Astrocyte (in vitro differentiated cells and primary cell): ENCODE measurements around the gene OR51B4. TPM values are rescaled to one million over a fixed set of nuclear protein-coding genes. Genes with fewer than 3 reads are reported as not detected.

Experiments
- DNase-seq: peaks from one replicate; pipeline ENCODE4 v3.0.0-alpha.2; 2010; ENCODE audit warnings: low read depth
- FAIRE-seq: peaks from 2 replicates; lab custom pipeline; 2011; peaks lifted over from hg19 to GRCh38; lab: Jason Lieb, UNC
- H2AFZ ChIP-seq: 2 replicates; pipeline ENCODE4 v1.6.0; 2012; ENCODE audit warnings: low read depth, low read length, inconsistent platforms
- H3K27ac ChIP-seq: 2 replicates; pipeline ENCODE4 v1.5.1; 2011; ENCODE audit warnings: low read depth, low read length, inconsistent platforms
- H3K27me3 ChIP-seq: 2 replicates; pipeline ENCODE4 v1.6.0; 2011; ENCODE audit warnings: low read length, inconsistent platforms; ENCODE audit not compliant: insufficient read depth
- H3K36me3 ChIP-seq: 2 replicates; pipeline ENCODE4 v1.5.1; 2011; ENCODE audit warnings: low read length, inconsistent platforms; ENCODE audit not compliant: insufficient read depth
- H3K4me1 ChIP-seq: 2 replicates; pipeline ENCODE4 v1.5.1; 2011; ENCODE audit warnings: low read length, inconsistent platforms; ENCODE audit not compliant: insufficient read depth
- H3K4me2 ChIP-seq: 2 replicates; pipeline ENCODE4 v1.6.0; 2012; ENCODE audit warnings: low read length, inconsistent platforms
- H3K4me3 ChIP-seq: 2 replicates; pipeline ENCODE4 v1.5.1; 2011; ENCODE audit warnings: low read depth, mild to moderate bottlenecking, low read length, inconsistent platforms; ENCODE audit not compliant: insufficient read depth
- H3K79me2 ChIP-seq: 2 replicates; pipeline ENCODE4 v1.6.0; 2012; ENCODE audit warnings: mild to moderate bottlenecking, low read length, inconsistent platforms; ENCODE audit not compliant: insufficient read depth
- H3K9ac ChIP-seq: 2 replicates; pipeline ENCODE4 v1.6.0; 2012; ENCODE audit warnings: mild to moderate bottlenecking, low read length, inconsistent platforms
- H3K9me3 ChIP-seq: 2 replicates; pipeline ENCODE4 v1.5.1; 2012; ENCODE audit warnings: low read depth, mild to moderate bottlenecking, low read length, inconsistent platforms; ENCODE audit not compliant: insufficient read depth
- H4K20me1 ChIP-seq: 2 replicates; pipeline ENCODE4 v1.6.0; 2012; ENCODE audit warnings: low read length, inconsistent platforms; ENCODE audit not compliant: insufficient read depth
- H3K27ac Mint-ChIP-seq: one replicate; pipeline ENCODE4 v1.8.0; 2021; ENCODE audit warnings: mild to moderate bottlenecking, mixed read lengths; ENCODE audit not compliant: unreplicated experiment
- H3K27me3 Mint-ChIP-seq: one replicate; pipeline ENCODE4 v1.8.0; 2021; ENCODE audit warnings: low read depth, mixed read lengths; ENCODE audit not compliant: unreplicated experiment
- H3K36me3 Mint-ChIP-seq: one replicate; pipeline ENCODE4 v1.8.0; 2021; ENCODE audit warnings: low read depth, mixed read lengths; ENCODE audit not compliant: unreplicated experiment
- H3K4me1 Mint-ChIP-seq: one replicate; pipeline ENCODE4 v1.8.0; 2021; ENCODE audit warnings: low read depth, mixed read lengths; ENCODE audit not compliant: unreplicated experiment
- H3K4me3 Mint-ChIP-seq: one replicate; pipeline ENCODE4 v1.8.0; 2021; ENCODE audit warnings: mild to moderate bottlenecking, moderate library complexity, mixed read lengths; ENCODE audit not compliant: unreplicated experiment
- H3K9me3 Mint-ChIP-seq: one replicate; pipeline ENCODE4 v1.8.0; 2021; ENCODE audit warnings: mild to moderate bottlenecking, mixed read lengths; ENCODE audit not compliant: unreplicated experiment
- EZH2 ChIP-seq: IDR thresholded peaks from 2 replicates; pipeline ENCODE4 v1.6.1; 2012; ENCODE audit warnings: mild to moderate bottlenecking, low read length, inconsistent platforms; ENCODE audit not compliant: insufficient read depth
- total RNA-seq: library from RNA; stranded (reverse); gene quantifications from 2 replicates; pipeline ENCODE4 v1.2.1, GENCODE V29; 2021
- TF ChIP-seq, protein P1 (sequence below): IDR thresholded peaks from 2 replicates; pipeline ENCODE4 v1.5.1; 2011; ENCODE audit warnings: low read depth, mild to moderate bottlenecking, inconsistent platforms, low read length, moderate library complexity; ENCODE audit not compliant: insufficient read depth

The OR51B4 gene
- total RNA-seq, 1 donor from 2014 or later = not detected

DNA sequence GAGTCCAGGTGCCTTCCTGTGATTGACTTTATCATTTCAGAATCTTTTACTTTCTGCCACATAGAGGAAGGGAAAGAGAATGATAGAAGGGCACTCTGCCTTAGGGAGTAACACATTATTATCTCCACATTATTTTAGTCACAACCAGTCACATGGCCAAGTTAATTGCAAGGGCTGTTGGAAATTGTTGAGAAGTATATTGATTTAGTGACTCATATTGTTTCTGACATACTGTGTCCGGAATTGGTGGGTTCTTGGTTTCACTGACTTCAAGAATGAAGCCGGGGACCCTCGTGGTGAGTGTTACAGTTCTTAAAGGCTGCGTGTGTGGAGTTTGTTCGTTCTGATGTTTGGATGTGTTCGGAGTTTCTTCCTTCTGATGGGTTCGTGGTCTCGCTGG lies 8.7 kb downstream of the OR51B4 start:
- Histone ChIP-seq H4K20me1 (no peaks in the 10 kb centered on the region), H2AFZ (no peak overlapping the region), H3K9me3 (no peaks in the 10 kb centered on the region), H3K9ac (no peak overlapping the region), H3K27ac (no peak overlapping the region), H3K27me3 (no peaks in the 10 kb centered on the region), H3K36me3 (no peaks in the 10 kb centered on the region), H3K4me3 (no peak overlapping the region), H3K79me2 (no peaks in the 10 kb centered on the region), H3K4me1 (peaks cover 11% of the 10 kb centered on the region), H3K4me2 (no peak overlapping the region)
- no peak overlapping the region for H3K4me3 Mint-ChIP-seq
- FAIRE-seq (no peak), DNase-seq (no peak)
- no peak overlapping the region for H3K27ac Mint-ChIP-seq
- H3K4me1 Mint-ChIP-seq = peaks cover 12% of the 10 kb centered on the region
- H3K36me3 Mint-ChIP-seq = no peaks in the 10 kb centered on the region
- no peak for TF ChIP-seq EZH2
- TF ChIP-seq, protein P1, sequence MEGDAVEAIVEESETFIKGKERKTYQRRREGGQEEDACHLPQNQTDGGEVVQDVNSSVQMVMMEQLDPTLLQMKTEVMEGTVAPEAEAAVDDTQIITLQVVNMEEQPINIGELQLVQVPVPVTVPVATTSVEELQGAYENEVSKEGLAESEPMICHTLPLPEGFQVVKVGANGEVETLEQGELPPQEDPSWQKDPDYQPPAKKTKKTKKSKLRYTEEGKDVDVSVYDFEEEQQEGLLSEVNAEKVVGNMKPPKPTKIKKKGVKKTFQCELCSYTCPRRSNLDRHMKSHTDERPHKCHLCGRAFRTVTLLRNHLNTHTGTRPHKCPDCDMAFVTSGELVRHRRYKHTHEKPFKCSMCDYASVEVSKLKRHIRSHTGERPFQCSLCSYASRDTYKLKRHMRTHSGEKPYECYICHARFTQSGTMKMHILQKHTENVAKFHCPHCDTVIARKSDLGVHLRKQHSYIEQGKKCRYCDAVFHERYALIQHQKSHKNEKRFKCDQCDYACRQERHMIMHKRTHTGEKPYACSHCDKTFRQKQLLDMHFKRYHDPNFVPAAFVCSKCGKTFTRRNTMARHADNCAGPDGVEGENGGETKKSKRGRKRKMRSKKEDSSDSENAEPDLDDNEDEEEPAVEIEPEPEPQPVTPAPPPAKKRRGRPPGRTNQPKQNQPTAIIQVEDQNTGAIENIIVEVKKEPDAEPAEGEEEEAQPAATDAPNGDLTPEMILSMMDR = no peak
- peaks cover 2% of the 10 kb centered on the region for H3K9me3 Mint-ChIP-seq
- no peaks in the 10 kb centered on the region for H3K27me3 Mint-ChIP-seq

DNA sequence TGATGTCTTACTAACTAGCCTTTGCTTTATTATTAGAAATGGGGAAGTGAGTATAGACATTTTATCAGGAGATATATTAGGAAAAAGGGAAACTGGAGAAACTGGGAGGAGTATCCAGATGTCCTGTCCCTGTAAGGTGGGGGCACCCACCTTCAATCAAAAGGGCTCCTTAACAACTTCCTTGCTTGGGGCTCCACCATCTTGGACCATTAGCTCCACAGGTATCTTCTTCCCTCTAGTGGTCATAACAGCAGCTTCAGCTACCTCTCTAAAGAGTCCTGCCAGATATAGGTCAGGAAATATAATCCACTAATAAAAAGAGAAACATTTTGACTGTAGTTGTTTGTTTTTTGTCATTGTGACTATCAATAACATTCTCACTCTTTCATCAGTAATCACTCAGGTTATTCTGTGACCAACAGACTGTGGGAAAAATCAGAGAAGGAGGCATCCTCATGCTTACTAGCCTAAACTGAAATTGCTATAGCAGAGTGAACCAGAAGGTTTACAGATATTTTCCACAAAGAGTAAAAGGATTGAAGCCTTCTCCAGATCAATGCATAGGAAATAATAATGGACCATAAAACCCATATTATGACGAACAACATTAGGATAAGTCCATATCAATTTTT lies 10.4 kb downstream of the OR51B4 start:
- H3K27ac ChIP-seq = no peak overlapping the region
- Mint-ChIP-seq H3K4me1 (peaks cover 12% of the 10 kb centered on the region), H3K27ac (no peak overlapping the region), H3K9me3 (peaks cover 2% of the 10 kb centered on the region), H3K4me3 (no peak overlapping the region), H3K27me3 (no peaks in the 10 kb centered on the region), H3K36me3 (no peaks in the 10 kb centered on the region)
- H4K20me1 ChIP-seq = no peaks in the 10 kb centered on the region
- H3K4me3 ChIP-seq = no peak overlapping the region
- no peak for DNase-seq
- peaks cover 11% of the 10 kb centered on the region for H3K4me1 ChIP-seq
- H3K9me3 ChIP-seq = no peaks in the 10 kb centered on the region
- H3K79me2 ChIP-seq = no peaks in the 10 kb centered on the region
- TF ChIP-seq EZH2 = no peak
- TF ChIP-seq, protein P1 = peak; percentile 60
- FAIRE-seq = no peak
- no peaks in the 10 kb centered on the region for H3K36me3 ChIP-seq
- H3K9ac ChIP-seq = no peak overlapping the region
- H3K27me3 ChIP-seq = no peaks in the 10 kb centered on the region
- H2AFZ ChIP-seq = no peak overlapping the region
- no peak overlapping the region for H3K4me2 ChIP-seq

DNA sequence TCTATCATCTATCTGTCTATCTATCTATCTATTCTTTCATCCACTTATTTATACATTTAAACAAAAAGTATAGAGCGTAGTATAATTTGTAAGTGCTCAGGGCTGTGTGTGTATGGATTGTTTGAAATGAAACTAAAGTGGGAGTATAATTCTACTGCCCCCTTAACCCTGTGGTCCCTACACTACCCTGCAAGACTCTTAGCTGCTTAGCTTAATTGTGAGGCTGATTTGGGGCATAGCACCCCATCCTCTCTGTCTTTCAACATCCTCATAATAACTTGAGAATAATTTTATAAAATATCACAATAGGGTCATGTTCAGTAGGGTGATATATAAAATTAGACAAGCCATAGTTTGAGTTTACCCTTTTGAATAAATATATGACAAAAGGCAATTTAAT lies 11.6 kb downstream of the OR51B4 start:
- FAIRE-seq = no peak
- Histone ChIP-seq H3K27me3 (no peaks in the 10 kb centered on the region), H2AFZ (no peak overlapping the region), H3K27ac (no peak overlapping the region), H3K36me3 (no peaks in the 10 kb centered on the region), H3K4me2 (no peak overlapping the region), H3K79me2 (no peaks in the 10 kb centered on the region), H3K9me3 (no peaks in the 10 kb centered on the region), H3K9ac (no peak overlapping the region), H3K4me3 (no peak overlapping the region), H4K20me1 (no peaks in the 10 kb centered on the region), H3K4me1 (peaks cover 11% of the 10 kb centered on the region)
- H3K27me3 Mint-ChIP-seq = no peaks in the 10 kb centered on the region
- H3K27ac Mint-ChIP-seq = no peak overlapping the region
- no peak for DNase-seq
- no peak overlapping the region for H3K4me3 Mint-ChIP-seq
- TF ChIP-seq, protein P1 = no peak
- TF ChIP-seq EZH2 = no peak
- peaks cover 2% of the 10 kb centered on the region for H3K9me3 Mint-ChIP-seq
- H3K36me3 Mint-ChIP-seq = no peaks in the 10 kb centered on the region
- H3K4me1 Mint-ChIP-seq = peaks cover 12% of the 10 kb centered on the region
